NCI-H345 (cell line): ENCODE measurements around the gene INPP4B.

Experiments
- DNase-seq: peaks from one replicate; lab custom pipeline; 2025; lab: John Stamatoyannopoulos, UW

INPP4B gene

DNA sequence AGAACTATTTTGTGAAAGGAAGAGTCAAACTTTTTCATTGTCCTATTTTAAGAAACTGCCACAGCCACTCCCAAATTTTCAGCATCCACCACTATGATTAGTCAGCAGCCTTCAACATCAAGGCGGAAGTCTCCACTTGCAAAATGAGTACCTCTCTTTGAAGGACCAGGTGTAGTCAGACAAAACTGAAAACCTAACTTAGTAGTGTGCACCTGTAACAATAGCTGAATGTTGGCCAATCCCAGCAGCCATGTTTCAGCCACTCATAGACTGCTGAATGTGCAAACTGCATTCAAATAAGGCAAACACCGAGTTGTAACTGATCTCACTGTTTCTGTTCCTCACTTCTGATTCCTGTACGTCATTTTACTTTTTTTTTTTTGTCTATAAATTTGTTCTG is 868.7 kb downstream of the INPP4B start:
- no peak for DNase-seq
